Duodenal mucosa (tissue), 2 donors: ENCODE results near the gene GSG1L.

ENCODE experiments used
- H3K27ac ChIP-seq: one replicate; pipeline ENCODE4 v1.7.0; 2013; ENCODE audit warnings: low read depth, low read length
- H3K27me3 ChIP-seq, 2 donors: one replicate each; pipeline ENCODE4 v1.7.0; 2013; ENCODE audit warnings: low read length in 2 of 2, control low read depth in 1 of 2; ENCODE audit not compliant: insufficient read depth in 2 of 2, control insufficient read depth in 1 of 2
- H3K36me3 ChIP-seq, 2 donors: one replicate each; pipeline ENCODE4 v1.7.0; 2013; ENCODE audit warnings: low read length in 2 of 2, control low read depth in 1 of 2; ENCODE audit not compliant: insufficient read depth in 2 of 2, control insufficient read depth in 1 of 2
- H3K4me1 ChIP-seq, 2 donors: one replicate each; pipeline ENCODE4 v1.7.0; 2013; ENCODE audit warnings: low read length in 2 of 2, control low read depth in 1 of 2; ENCODE audit not compliant: insufficient read depth in 2 of 2, control insufficient read depth in 1 of 2
- H3K4me3 ChIP-seq, 2 donors: one replicate each; pipeline ENCODE4 v1.7.0; 2013; ENCODE audit warnings: low read length in 2 of 2, low read depth in 1 of 2
- H3K9ac ChIP-seq, 2 donors: one replicate each; pipeline ENCODE4 v1.7.0; 2013; ENCODE audit warnings: low read length in 2 of 2, low read depth in 1 of 2
- H3K9me3 ChIP-seq, 2 donors: one replicate each; pipeline ENCODE4 v1.7.0; 2013; ENCODE audit warnings: low read length in 2 of 2, control low read depth in 1 of 2; ENCODE audit not compliant: control insufficient read depth in 1 of 2

GSG1L gene

GRCh38 chr16:27767971-27768591 is 295.4 kb downstream of the GSG1L start:
- H3K4me3 ChIP-seq: no peak overlapping the region
- H3K9me3 ChIP-seq: no peaks in the 10 kb centered on the region
- H3K27me3 ChIP-seq: no peaks in the 10 kb centered on the region
- H3K27ac ChIP-seq: no peak overlapping the region
- no peaks in the 10 kb centered on the region for H3K4me1 ChIP-seq
- H3K9ac ChIP-seq: no peak overlapping the region
- H3K36me3 ChIP-seq: peaks cover 14 to 59% of the 10 kb centered on the region in 2 donors

GRCh38 chr16:27767081-27767480 is 296.4 kb downstream of the GSG1L start:
- H3K36me3 ChIP-seq: peaks cover 11 to 59% of the 10 kb centered on the region in 2 donors
- H3K27ac ChIP-seq: no peak overlapping the region
- H3K4me3 ChIP-seq: no peak overlapping the region
- H3K4me1 ChIP-seq: no peaks in the 10 kb centered on the region
- H3K9ac ChIP-seq: no peak overlapping the region
- H3K27me3 ChIP-seq: no peaks in the 10 kb centered on the region
- no peaks in the 10 kb centered on the region for H3K9me3 ChIP-seq

DNA sequence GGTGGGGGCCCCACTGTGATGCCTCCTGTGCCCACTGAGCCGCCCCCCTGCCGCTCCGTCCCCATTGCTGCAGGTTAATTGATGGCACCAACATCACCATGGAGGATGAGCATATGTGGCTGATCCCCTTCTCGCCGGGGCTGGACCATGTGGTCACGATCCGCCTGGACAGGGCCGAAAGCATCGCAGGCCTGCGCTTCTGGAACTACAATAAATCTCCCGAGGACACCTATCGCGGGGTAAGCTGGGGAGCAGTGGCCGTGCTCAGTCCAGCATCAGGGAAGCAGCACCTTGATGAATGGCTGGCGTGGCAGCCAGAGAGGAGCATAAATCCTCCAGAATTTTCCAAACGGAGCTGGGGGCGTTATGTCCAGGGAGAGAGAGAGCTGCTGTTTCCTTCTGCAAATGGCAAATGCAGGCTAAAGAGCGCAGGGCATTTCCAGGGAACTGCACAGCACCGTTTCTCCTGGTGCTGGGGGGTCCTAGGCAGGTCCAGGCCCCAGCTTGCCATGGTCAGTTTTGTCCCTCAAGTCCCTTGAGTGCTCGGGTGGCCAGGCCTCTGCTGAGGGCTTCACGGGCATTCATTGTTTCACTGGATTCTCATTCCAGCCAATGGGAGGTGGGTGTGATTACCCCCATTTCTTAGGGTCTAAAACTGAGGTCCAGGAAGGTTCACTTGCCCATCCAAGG is 297.1 kb downstream of the GSG1L start:
- no peaks in the 10 kb centered on the region for H3K9me3 ChIP-seq
- H3K4me1 ChIP-seq: no peaks in the 10 kb centered on the region
- no peak overlapping the region for H3K9ac ChIP-seq
- no peak overlapping the region for H3K4me3 ChIP-seq
- H3K27me3 ChIP-seq: no peaks in the 10 kb centered on the region
- peak overlapping the region; percentile 40 for H3K27ac ChIP-seq
- peaks cover 18 to 61% of the 10 kb centered on the region in 2 donors for H3K36me3 ChIP-seq

DNA sequence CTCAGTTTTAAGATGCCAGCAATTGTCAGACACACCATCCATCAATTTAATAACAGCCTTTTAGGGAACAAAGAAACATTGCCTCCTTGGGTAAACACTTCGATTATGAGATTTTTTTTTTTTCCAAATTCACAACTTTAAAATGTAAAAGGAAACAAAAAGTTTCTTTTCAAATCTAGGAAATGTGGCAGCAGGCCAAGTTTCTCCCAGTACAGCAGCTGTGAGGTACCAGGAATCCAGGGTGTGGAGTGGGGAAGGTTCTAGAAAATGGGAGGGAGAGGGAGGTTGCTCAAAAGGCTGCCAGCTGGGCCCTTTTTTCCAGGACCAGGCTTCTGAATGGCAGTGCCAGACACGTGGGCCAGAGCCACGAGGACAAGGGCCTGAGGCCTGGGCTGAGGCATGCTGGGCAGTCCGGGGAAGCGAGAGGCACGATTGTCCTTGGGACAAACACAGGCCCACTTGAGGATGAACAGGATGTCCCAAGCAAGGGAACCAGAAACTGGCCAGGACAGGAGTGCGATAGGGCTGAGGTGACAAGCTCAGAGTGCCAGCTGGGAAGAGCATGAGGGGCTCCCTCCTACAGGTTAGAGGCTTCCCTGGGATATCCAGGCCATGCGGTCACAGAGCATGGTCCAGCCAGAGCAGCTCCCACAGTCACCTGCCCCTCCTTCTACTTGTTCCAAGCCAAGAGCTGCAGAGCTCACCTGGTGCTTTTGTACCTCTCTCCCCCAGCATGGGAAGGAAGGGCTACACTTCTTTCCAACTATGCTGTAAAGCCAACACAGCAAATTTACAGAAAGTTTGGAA is 298.4 kb downstream of the GSG1L start:
- Histone ChIP-seq H3K4me1 (no peaks in the 10 kb centered on the region), H3K36me3 (peaks cover 18 to 58% of the 10 kb centered on the region in 2 donors), H3K4me3 (no peak overlapping the region), H3K27me3 (no peaks in the 10 kb centered on the region), H3K9me3 (no peaks in the 10 kb centered on the region), H3K27ac (no peak overlapping the region), H3K9ac (no peak overlapping the region)

- Histone ChIP-seq H3K4me3 (no peak overlapping the region), H3K4me1 (no peaks in the 10 kb centered on the region), H3K27me3 (no peaks in the 10 kb centered on the region), H3K9ac (no peak overlapping the region), H3K9me3 (no peaks in the 10 kb centered on the region), H3K36me3 (peaks cover 18 to 54% of the 10 kb centered on the region in 2 donors), H3K27ac (no peak overlapping the region)
Measured at GRCh38 chr16:27764427-27764826, 299.1 kb downstream of the GSG1L start.

GRCh38 chr16:27762441-27762840 is 301.1 kb downstream of the GSG1L start:
- no peaks in the 10 kb centered on the region for H3K27me3 ChIP-seq
- H3K9me3 ChIP-seq: no peaks in the 10 kb centered on the region
- H3K27ac ChIP-seq: no peak overlapping the region
- no peak overlapping the region for H3K4me3 ChIP-seq
- no peak overlapping the region for H3K9ac ChIP-seq
- H3K4me1 ChIP-seq: no peaks in the 10 kb centered on the region
- H3K36me3 ChIP-seq: peaks cover 18 to 51% of the 10 kb centered on the region in 2 donors

DNA sequence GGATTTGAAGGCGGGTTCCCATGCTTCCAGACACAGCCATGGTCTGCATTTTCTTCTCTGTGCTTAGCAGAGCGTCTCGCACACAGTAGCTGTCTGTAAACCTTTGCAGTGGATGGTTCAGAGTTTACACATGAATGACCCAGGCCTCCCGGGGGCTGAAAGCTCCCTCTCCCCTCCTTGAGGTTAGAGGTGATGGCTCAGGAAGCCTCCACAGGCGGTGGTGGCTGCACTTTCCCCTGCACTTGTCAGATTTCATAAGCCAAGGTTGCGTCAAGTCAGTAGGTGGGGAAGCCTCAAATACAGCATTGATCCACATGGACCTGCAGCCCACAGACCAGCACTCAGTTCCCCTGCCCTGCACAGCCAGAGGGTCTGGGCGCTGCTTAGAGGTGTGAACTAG is 301.7 kb downstream of the GSG1L start:
- Histone ChIP-seq H3K9me3 (no peaks in the 10 kb centered on the region), H3K27ac (no peak overlapping the region), H3K4me3 (no peak overlapping the region), H3K27me3 (no peaks in the 10 kb centered on the region), H3K4me1 (no peaks in the 10 kb centered on the region), H3K9ac (no peak overlapping the region), H3K36me3 (peaks cover 18 to 47% of the 10 kb centered on the region in 2 donors)

DNA sequence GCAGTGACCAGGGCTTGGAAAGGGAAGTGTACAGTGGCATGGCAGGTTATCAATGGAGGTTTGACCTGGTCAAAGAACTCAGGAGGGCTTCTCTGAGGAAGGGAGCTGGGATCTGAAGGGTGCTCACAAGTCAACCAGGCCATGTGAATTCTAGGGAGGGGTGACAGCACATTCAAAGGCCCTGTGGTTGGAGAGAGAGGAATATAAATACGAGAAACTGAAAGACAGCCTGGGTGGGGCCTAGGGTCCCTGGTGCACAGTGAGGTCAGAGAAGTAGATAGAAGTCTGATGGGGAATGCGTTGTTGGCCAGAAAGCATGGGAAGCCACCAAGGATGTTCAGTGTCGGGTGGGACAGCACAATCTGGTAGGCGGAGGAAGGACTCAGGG is 302.7 kb downstream of the GSG1L start:
- H3K4me1 ChIP-seq: no peaks in the 10 kb centered on the region
- no peak overlapping the region for H3K9ac ChIP-seq
- H3K27ac ChIP-seq: no peak overlapping the region
- H3K9me3 ChIP-seq: no peaks in the 10 kb centered on the region
- no peaks in the 10 kb centered on the region for H3K27me3 ChIP-seq
- H3K4me3 ChIP-seq: no peak overlapping the region
- peaks cover 17 to 37% of the 10 kb centered on the region in 2 donors for H3K36me3 ChIP-seq

- H3K9me3 ChIP-seq: no peaks in the 10 kb centered on the region
- no peak overlapping the region for H3K9ac ChIP-seq
- no peaks in the 10 kb centered on the region for H3K4me1 ChIP-seq
- no peak overlapping the region for H3K4me3 ChIP-seq
- H3K27ac ChIP-seq: no peak overlapping the region
- peaks cover 11 to 39% of the 10 kb centered on the region in 2 donors for H3K36me3 ChIP-seq
- H3K27me3 ChIP-seq: no peaks in the 10 kb centered on the region
Measured at GRCh38 chr16:27759967-27760788, 303.3 kb downstream of the GSG1L start.
